ENCODE measurements around the gene FGF8.

The FGF8 gene

GRCh38 chr10:101775273-101776160, at the start of gene FGF8:
FGF8 (minus strand) TSS chr10:101776114; CDS start chr10:101775900, 214 bp downstream.
- TF ChIP-seq, protein P1, sequence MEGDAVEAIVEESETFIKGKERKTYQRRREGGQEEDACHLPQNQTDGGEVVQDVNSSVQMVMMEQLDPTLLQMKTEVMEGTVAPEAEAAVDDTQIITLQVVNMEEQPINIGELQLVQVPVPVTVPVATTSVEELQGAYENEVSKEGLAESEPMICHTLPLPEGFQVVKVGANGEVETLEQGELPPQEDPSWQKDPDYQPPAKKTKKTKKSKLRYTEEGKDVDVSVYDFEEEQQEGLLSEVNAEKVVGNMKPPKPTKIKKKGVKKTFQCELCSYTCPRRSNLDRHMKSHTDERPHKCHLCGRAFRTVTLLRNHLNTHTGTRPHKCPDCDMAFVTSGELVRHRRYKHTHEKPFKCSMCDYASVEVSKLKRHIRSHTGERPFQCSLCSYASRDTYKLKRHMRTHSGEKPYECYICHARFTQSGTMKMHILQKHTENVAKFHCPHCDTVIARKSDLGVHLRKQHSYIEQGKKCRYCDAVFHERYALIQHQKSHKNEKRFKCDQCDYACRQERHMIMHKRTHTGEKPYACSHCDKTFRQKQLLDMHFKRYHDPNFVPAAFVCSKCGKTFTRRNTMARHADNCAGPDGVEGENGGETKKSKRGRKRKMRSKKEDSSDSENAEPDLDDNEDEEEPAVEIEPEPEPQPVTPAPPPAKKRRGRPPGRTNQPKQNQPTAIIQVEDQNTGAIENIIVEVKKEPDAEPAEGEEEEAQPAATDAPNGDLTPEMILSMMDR (IDR thresholded peaks at IDR 0.05; ENCODE audit: extremely low read depth, missing control alignments) = no peak
- peak; percentile 49 for DNase-seq (ENCODE audit: low spot score)

- TF ChIP-seq, protein P1 (IDR thresholded peaks at IDR 0.05; ENCODE audit: extremely low read depth, missing control alignments) = no peak
- DNase-seq (ENCODE audit: low spot score) = no peak
Observed at GRCh38 chr10:101824736-101825135, 48.8 kb upstream of the FGF8 start.

DNA sequence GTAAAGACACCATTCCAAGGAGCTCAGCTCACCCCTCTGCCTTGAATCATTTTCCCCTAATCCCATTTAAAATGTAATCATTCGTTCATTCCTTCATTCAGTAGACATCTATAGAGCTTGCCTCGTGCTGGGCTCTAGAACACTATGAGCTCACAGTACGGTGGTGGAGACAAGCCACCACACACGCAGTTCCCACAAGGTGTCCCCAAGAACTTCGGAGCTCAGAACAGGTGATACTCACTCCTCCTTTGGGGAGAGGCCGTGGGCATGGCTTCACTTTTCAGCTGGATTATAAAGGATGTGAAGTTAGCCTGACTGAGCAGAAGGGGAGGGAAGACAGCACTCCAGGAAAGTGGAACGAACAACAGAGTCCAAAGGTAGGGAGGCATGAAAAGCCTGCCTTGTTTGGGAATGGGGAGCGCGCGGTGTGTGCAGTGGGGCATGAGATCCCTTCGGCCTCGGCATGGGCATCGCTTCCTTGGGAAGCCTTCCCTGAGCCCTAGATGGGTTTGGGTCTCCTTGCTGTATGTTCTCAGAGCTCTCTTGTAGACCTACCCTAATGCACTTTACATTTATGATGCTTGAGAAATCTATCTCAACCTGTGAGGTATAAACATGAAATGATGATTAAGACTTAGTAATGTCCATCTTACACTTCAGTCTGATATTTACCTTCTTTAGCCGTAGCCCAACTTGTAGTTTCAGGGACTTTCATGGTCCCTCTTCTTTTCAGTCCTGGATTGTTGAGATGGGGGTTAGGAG, 43.1 kb upstream of the FGF8 start:
- DNase-seq (ENCODE audit: low spot score) = peak; percentile 45
- TF ChIP-seq, protein P1 (IDR thresholded peaks at IDR 0.05; ENCODE audit: extremely low read depth, missing control alignments) = no peak

DNA sequence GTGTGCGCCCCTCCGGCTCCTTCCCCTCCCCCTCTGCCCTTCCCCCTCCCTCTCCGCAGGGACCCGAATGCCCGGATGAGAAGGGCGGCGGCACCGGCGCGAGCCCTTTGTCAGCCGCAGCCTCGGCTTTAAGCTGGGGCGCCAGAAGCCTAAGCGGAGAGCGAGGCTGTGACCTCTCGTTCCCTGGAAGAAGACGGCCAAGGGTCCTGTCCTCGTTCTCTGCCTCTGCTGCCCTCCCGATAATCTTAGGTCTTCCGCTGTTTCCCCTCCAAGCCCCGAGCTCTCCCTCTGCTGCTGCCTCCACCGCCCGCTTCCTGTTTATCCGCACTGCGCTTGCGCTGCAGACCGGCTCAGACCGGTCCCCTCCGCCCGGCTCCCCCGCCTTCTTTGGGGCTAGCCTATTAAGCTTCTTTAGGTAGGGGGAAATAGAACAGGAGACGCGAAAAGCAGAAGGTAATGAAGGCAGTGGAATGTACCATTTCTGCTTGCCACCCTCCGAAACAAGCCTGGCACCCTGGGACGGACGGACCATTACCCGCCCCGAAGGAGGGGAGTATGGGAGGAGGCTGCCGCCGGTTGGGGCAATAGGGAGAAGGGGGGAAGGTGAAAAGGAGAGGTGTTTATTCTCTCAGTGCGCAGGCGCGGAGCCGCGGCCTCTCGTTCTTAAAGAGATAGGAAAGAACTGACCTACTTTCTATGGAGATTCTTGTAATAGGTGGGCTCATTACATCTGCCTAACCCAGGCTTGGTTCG, 42.4 kb upstream of the FGF8 start, which contains the start of gene OGA:
Gene OGA (minus strand): TSS at position 326 of the 753 bp plus-strand sequence. CDS start 422 bp downstream, outside the sequence.
- peak; percentile 94 for DNase-seq (ENCODE audit: low spot score)
- TF ChIP-seq, protein P1 (IDR thresholded peaks at IDR 0.05; ENCODE audit: extremely low read depth, missing control alignments) = no peak

DNA sequence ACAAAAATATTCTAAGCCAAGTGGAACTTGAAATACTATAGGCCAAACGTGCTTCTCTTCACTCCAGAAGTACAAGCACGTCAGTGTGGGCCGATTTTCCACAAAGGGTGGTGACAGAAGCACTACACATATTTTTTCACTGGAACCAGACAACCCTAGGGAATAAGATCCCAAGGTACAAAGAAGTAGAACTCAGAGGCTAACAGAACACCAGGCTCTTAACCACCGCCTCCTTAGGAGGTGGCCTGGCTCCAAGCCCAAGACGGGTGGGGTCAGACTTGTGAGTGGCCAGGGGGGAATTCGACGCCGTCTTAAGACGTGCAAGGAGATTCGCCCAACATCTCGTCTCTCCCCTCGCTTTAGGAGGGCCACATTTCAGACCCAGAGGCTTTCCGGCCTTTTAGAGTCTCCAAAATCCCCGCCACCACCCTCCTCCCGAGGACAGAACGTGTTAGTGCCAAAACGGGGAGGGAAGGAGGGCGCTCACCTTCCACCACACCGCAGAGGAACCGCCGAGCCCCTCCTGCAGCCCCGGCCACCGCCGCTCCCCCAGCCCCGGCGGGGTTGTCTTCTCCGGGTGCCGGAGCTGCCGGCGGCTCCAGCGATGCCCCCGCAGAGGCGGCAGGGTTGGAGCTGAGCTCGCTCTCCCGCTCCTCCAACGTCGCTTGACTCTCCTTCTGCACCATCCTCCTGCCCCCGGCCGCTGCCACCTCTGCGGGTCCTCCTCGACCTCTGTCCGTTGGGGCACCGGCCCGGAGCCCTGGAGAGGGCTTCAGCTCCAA, 41.6 kb upstream of the FGF8 start:
- peak; percentile 42 for DNase-seq (ENCODE audit: low spot score)
- TF ChIP-seq, protein P1 (IDR thresholded peaks at IDR 0.05; ENCODE audit: extremely low read depth, missing control alignments) = no peak

GRCh38 chr10:101816913-101817336, 41.0 kb upstream of the FGF8 start:
- peak; percentile 59 for DNase-seq (ENCODE audit: low spot score)
- TF ChIP-seq, protein P1 (IDR thresholded peaks at IDR 0.05; ENCODE audit: extremely low read depth, missing control alignments) = no peak
